HG03571 (cell line): ENCODE results near the gene PRSS33.

Experiments
- ATAC-seq: cut with Tn5 transposase; IDR thresholded peaks from one replicate; pipeline ENCODE4 v1.9.1; 2021; ENCODE audit not compliant: unreplicated experiment

Gene PRSS33

GRCh38 chr16:2787406-2787805 is at the start of gene PRSS33:
PRSS33 (minus strand) TSS chr16:2787560; CDS start chr16:2786547, 1,013 bp downstream.
- ATAC-seq, result no peak

GRCh38 chr16:2836646-2837508 is 49.5 kb upstream of the PRSS33 start:
- no peak for ATAC-seq

- ATAC-seq, result no peak
These were observed 48.5 kb upstream of the PRSS33 start for GRCh38 chr16:2835638-2836493.

- ATAC-seq, result no peak
These were observed 47.6 kb upstream of the PRSS33 start for GRCh38 chr16:2834968-2835367.

GRCh38 chr16:2833776-2834175 is 46.4 kb upstream of the PRSS33 start:
- ATAC-seq, result no peak

- ATAC-seq, result no peak
These were observed 43.8 kb upstream of the PRSS33 start for GRCh38 chr16:2831203-2831602.

- ATAC-seq, result no peak
These were observed 43.0 kb upstream of the PRSS33 start for GRCh38 chr16:2830355-2830695.

GRCh38 chr16:2829501-2830354 is 42.4 kb upstream of the PRSS33 start, which contains the start of gene ZG16B:
ZG16B (plus strand) TSS chr16:2830303; CDS start chr16:2830442, 139 bp downstream.
- ATAC-seq, result no peak

- ATAC-seq, result no peak
These were observed 41.6 kb upstream of the PRSS33 start for GRCh38 chr16:2828876-2829430.

- no peak for ATAC-seq
These were observed 41.1 kb upstream of the PRSS33 start for GRCh38 chr16:2828521-2828840.

GRCh38 chr16:2827831-2828520 is 40.6 kb upstream of the PRSS33 start:
- no peak for ATAC-seq

- no peak for ATAC-seq
These were observed 40.0 kb upstream of the PRSS33 start for GRCh38 chr16:2827374-2827791.

GRCh38 chr16:2826591-2827373 is 39.4 kb upstream of the PRSS33 start:
- ATAC-seq, result no peak

- no peak for ATAC-seq
These were observed 38.5 kb upstream of the PRSS33 start for GRCh38 chr16:2825906-2826305.

GRCh38 chr16:2825049-2825742 is 37.8 kb upstream of the PRSS33 start:
- no peak for ATAC-seq

GRCh38 chr16:2824626-2825025 is 37.3 kb upstream of the PRSS33 start:
- no peak for ATAC-seq

GRCh38 chr16:2822496-2822895 is 35.1 kb upstream of the PRSS33 start:
- ATAC-seq, result no peak

GRCh38 chr16:2822158-2822495 is 34.8 kb upstream of the PRSS33 start:
- ATAC-seq, result no peak
